HG02973 (cell line): Measurements from ENCODE around the gene SLC49A3.
"Not testable (repeated sequence)": the region's sequence is repeated elsewhere in the genome, so short reads cannot be mapped to it uniquely, and the experiment has no call there.

Experiments used
- ATAC-seq: cut with Tn5 transposase; IDR thresholded peaks from one replicate; pipeline ENCODE4 v1.9.1; 2021; ENCODE audit warnings: moderate library complexity; ENCODE audit not compliant: unreplicated experiment

Gene SLC49A3

DNA sequence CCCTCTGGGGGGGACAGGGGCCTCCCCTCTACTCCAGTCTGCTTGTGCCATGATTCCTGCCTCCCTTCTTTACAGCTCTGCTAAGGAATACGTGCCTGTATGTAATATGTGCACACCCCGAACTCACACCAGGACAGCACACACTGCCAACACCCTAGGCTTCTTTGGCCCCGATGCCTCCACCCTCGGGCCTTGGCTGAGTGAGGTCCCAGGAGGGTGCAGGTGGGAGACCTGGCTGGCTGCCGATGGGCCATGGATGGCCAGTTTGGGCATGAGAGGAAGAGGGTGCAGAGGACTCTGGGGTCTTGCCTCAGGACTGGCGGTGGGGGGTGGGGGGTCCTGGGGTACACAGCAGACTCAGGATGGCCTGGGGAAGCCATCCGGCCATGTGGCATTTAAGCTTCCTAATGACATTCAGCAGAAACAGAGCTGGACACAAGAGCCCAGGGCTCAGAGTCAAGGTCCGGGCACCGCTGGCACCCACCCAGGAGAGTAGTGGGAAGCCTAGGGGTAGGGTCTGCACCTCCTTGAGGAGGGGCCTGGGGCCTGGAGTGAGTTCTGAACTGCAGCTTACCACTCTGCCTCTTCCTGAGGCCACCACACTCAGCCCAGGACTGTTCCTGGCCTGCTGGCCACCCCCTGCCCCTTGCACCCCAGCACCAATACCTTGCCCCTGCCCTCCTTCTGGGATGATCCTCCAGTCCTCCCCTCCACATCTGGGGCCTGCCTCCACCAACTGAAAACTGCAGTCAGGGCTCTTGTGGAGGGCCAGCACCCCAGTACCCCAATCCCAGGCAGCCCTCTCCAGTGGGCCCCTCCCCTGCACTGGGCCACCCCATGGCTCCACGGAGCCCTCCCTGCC is 14.6 kb upstream of the SLC49A3 start:
- ATAC-seq: no peak

DNA sequence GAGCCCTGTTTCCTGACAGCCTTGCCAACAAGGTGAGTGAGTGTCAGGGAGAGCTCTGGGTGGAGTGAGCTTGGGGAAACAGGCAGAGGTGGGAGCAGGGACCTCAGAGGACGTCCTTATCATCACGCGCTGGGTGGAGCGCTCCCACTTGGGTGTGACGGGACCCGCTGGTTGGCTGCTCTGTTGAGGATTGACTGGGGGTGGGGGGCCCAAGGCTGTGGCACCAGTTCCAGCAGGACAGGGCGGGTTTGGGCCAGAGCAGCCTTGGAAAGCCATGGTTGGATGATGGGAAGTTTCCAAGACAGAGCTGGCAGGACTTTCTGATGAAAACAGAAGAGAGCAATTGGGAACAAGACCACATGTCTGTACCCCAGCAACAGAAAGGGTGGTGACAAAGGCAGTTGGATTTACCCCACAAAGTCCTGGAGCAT is 13.7 kb upstream of the SLC49A3 start:
- ATAC-seq: no peak

DNA sequence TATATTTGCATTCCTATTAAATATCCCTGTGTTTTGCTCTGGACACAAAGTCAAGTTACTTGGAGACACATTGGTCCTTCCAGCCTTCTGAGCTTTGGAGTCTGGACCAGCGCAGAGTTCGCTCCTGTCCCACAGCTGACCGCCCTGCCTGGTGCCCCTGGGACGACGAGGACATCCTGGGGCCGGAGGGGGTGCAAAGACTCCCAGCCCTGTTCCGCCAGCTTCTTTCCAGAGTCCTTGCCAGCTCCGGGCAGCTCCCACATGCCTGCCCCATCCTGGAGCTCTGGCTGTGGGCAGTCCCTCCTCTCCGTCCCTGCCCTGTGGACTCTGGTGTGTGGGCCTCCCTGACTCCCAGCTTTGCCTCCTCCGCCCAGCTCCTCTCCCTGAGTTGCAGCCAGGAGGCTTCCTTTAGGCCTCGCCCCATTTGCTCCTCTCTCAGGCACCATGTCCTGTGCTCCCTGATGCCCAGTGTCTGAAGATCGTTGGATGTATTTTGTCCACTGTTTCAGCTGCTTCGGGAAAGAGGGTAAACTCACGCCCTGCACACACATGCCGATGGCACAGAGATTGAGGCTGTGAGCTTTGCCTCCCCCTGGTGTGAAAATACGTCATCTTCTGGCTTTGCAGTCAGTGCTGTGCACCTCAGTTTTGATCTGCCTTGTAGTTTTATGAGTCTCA is 11.8 kb upstream of the SLC49A3 start:
- ATAC-seq: no peak

DNA sequence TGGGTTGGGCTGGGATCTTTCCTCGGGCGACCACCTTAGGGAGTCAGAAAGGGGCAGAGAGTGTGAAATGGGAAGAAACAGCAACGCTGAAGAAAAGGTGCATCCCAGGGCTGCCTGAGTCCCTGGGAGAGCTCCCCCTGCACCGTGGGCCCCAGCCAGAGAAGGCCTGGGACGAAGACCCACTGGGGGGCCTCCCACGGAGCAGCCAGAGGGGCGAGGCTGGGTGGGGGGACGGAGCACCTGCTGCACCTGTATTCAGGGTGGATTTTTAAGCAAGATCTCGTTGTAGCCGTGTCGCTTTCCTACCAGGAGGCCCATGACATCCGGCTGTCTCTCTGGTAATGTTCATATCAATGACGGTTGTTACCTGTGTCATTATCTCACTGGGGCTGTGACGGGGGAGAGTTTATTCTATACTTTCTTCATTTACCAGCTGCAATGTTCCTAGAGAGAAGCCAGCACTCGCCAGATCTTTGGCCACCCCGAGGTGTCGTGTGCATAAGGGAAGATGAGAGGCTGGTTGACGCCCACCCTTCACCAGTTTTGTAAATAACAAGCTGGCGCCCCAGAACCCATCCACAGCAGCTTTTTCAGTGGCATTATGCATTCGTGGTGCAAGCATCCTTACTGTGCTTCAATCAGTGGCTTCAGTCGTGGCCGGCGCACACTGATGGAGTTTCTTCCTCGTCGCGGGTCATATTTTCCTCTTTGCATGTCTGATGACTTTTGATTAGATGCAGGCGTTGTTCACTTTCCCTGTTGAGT is 11.0 kb upstream of the SLC49A3 start:
- no peak for ATAC-seq

DNA sequence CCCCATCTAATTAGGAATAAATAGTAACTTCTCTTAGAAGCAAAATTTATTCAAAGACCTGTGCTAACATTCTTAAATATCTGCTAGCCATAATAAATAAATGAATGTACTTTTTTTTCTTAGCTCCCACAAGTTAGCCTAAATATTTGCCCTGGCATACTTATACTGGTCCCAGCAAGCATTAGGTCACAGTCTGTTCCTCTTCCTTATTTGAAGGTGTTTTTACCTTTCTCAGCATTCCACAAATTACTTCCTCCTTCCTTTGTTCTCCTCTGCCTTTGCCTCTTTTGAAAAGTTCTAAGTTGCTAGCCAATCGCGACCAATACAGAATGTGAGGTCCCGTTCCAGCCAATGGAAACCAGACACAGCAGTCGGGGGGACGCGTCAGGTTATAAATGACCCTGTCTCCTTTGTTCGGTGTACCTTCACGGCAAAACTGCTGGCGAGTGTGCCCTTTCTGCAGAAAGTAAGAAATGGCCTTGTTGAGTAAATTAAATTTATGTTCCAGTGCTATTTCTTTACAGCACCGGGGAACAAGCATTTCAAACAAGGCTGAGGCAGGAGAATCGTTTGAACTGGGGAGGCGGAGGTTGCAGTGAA is 5.5 kb upstream of the SLC49A3 start:
- ATAC-seq: not testable (repeated sequence)

DNA sequence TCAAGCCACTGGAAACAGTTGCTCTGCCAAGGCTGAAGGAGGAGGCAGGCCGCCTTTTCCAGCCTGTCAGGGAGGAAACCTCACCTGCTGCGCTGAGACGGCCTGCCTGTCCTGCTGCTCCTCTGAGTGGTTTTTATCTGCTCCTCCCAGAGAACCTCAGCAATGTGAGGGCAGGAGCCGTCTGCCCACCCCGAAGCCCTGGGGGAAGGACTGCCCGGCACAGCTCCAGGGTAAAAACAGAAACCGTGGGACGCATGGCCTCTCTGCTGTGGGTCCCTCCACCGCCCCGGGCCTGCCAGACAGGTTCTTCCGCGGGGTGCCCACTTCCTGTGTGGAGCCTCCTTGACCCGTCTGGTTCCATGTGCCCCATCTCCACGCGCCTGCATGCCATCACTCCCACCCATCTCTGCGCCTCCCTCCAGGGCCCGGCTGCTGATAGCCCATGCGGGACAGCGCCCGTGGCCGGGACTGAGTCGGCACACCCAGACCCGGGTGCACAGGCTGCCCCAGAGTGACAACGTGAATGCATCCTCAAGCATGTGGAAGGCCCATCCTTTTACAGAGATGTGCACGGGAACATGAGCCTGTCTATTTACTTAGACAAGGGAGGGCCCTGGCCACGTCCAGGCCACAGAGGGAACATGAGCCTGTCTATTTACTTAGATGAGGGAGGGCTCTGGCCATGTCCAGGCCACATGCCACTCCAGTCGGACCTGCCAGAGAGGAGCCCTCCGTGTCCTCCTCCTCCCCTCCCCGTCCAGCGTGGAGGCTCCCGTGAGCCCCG is 4.0 kb upstream of the SLC49A3 start:
- ATAC-seq: no peak

DNA sequence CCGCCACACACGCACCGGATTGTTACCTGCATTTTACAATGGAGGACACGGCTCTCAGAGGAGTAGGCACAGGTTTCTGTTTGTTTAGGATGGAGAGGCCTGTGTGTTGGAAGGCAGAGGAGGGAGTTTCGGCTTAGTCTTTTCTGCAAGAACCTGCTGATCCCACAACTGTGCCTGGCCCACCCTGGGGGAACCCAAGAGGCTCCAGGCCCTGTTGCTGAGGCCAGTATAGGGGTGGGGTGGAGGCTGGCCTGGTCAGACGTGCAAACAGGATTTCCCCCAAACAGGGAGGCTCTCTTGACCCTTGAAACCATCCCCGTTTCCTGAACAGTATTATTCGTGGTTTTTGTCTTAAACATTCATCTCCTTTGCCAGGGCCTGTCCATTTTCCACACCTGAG is 772 bp upstream of the SLC49A3 start:
- no peak for ATAC-seq

DNA sequence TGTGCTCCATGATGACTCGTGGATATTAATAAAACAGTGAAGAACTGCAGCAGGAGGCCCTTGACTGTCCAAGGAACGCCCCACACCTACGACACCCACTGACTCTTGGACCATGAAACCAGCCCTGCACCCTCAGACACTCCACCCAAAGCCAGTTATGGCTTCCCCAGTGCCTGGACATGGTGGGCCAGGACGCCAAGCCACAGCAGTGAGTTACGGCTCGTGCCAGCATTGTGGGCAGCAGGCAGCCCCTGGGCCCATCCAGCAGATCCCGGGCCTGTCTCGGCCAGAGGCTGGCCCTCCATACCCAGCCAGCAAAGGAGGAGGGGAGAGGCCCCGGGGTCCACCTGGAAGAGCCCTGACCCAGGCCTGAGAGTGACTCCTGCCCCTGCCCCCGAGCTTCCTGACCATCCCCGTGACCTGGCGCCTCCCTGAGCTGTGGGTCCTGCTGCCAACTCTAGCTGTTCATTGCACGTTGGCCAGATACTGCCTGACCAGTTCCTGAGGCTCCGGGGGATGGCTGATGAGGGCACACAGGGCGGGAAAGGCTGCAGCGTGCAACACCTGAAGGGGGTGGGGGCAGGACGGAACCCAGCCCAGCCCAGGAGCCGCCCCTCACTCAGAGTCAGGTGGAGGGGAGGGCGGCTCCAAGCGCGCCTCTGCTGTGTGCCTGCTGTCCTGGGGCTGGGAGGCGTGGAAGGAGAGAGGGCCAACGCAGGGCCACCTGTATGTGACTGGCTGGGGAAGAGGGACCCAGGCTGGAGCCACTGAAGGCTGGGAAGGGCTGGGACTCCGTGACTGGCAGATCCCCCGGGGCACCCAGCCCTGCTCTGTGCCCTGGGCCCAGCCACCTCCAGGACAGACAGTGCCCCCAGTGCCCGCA is 739 bp downstream of the SLC49A3 start:
- no peak for ATAC-seq

DNA sequence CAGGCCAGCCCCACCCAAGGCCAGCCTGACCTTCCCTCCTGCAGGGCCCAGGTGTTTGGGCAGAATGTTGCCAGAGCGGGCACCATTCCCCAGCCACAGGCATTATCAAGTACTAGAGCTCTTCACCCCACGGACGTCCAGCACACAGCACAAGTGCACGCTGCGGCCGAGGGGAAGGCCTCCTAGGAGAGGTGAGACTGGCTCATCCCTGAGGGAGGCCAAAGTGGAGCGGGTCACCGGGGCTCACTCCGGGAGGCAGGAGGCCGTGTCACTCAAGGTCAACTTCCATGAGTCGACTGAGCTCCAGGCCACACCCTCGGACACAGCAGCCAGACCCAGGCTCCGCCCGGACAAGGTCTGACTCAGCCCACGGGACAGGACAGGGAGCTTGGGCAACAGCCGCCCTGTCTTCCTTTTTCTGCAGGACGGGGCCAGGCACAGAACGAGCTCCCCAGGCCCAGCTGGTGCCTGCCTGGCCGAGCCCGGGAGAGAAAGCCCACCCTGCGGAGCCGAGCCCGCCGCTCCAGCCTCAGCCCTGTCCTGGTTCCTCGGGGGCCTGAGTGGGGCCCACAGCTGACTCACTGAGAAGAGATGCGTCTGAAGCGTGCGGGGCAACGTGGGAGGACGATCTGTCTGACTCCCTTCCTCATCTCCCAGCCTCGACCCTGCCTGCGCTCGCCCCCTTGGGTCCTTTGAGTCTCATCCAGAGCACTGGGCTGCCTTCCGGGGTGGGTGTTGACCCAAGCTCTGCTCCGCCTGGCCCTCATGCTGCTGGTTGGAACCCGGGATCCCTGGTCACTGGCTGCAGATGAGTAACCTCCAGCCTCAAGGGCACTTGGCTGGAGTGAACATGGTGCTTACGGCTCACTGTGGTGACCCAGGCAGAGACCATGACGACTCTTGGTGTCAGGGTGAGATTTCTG is 1.6 kb downstream of the SLC49A3 start:
- no peak for ATAC-seq

DNA sequence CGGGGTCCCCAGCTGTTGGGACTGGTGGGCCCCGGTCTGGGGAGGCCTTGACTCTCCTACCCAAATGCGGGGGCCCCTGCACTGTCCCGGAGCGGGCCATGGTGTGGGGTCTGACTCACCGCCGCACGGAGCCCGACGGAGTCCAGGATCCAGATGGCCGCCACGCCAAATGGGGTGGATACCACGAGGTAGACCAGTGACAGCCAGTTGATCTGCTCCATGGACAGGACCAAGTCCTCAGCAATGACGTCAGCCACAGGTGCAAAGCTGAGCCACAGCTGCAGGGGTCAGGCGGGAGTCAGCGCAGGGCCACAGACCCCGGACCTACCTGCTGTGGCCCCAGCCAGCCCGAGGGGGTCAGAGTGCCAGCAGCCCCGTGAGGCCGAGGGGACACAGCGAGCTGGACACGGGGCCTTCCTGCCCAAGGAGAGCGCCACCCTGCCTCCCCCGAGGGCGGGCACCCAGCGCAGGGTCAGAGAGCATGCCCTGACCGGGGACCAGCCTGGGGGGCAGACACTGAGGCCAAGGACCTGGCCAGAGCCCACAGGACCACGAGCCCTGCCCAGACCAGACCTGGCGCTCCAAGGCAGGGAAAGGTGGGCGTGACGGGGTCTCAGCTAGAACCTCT is 2.4 kb downstream of the SLC49A3 start:
- no peak for ATAC-seq

DNA sequence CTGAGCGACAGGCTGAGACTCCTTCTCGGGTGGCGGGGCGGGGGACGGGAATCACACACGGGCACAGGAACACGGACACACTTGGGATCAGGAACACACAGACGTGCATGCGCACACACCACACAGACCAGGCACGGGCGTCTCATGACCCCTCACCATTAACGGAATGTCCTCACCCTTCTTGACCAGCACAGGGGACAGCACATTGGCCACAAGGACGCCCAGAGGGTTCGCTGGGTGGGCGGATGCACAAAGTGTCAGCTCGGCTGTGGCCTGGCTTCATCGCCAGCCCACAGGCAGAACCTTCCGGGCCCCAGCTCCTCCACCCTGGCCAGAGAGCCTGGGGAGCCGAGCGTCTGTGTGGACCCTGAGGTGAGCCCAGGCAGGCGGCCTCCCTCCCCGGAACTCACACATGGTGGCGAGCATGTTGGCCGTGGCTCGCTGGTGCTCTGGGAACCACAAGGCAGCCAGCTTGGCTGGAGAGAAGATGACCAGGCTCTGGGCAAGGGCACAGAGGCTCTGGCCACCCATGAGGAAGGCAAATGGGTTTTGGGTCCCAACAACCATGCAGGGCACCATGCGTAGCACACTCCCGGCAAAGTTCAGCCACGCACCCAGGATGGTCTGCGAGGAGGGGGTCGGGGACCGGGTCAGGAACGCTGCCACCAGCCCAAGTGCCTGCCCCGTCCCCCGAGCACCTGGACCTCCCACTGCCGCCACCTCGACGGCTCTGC is 3.1 kb downstream of the SLC49A3 start:
- no peak for ATAC-seq

DNA sequence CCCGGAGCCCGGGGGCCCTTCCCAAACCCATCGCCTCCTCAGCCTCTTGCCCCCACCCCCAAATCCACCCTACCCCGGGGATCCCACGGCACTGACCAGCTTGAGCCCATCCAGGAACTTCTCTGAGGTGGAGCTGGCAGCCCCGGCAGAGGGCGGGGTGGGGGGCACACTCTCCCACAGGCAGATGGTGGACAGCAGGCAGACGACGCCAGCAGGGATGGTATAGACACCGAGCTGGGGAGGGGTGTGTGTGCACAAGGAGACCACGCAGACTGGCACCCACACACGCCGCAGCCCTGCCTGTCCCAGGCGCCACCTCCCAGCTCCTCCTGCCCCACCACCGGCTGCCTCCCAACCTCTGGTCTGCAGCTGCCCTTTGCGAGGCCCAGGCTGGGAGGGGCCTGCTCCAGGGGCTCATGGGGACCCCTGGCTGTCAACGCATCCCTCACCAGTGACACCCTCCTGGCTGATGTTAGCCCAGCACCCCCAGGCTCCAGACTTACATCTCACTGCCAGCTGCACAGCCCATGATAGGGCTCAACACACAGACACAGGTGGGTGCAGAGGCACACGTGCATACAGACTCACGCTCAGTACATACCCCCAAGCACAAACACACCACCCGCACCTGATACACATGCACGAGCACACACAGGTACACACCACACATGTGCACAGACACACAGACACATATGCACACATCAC is 4.2 kb downstream of the SLC49A3 start:
- ATAC-seq: no peak

DNA sequence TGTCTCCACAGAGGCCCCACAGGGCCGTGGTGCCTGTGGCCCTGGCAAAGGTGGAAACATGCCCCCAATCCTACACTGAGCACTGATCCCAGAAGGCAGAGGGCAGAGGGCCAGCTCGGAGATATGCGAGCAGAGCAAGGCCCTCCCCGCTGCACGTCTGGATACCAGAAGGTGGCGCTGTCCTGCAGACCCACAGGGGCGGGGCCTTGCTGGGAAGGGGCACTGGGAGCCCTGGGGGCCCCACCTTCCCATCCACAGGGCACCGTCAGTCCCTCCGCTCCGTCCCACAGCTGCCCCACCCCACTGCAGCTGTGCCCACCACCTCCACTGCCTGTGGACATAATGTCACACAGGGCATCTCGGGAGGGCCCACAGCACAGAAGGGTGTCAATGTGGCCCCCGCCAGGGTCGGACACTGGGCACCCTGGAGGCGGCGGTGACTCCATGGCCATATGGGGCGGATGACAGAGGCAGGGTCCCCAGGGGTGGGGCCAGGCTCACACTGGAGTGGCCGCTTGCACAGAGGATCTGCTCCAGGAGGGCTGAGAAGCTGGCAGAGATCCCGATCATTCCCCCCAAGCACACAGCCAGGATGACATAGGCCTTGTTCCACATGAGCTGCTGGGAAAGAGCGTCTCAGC is 4.8 kb downstream of the SLC49A3 start:
- no peak for ATAC-seq

DNA sequence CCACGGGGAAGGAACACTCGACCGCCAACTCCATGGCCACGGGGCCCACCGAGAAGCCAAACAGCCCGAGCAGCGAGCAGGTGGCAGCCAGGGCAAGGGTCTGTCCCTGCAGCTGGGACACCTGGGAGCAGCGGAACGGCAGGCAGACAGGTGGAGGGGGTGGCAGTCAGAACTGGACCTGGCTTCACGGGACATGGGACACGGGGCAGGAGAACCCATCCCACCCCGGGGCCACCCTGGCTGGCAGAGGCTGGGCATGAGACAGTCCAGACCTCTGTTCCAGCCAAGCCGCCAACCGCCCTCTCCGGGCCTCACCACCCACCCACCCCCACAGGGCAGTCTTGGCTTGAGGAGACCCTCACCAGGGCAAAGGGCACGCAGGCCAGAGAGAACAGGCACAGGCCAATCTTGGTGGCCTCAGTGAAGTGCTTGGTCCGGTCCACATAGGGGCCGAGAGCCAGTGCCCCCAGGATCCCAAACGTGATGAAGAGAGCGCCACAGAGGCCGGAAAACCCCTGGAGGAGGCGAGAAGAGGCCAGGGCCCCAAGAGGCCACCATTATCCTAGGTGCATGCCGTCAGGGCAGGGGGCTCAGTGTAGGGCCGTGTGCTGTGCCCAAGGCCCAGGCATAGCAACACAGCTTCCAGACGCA is 5.6 kb downstream of the SLC49A3 start:
- ATAC-seq: no peak

DNA sequence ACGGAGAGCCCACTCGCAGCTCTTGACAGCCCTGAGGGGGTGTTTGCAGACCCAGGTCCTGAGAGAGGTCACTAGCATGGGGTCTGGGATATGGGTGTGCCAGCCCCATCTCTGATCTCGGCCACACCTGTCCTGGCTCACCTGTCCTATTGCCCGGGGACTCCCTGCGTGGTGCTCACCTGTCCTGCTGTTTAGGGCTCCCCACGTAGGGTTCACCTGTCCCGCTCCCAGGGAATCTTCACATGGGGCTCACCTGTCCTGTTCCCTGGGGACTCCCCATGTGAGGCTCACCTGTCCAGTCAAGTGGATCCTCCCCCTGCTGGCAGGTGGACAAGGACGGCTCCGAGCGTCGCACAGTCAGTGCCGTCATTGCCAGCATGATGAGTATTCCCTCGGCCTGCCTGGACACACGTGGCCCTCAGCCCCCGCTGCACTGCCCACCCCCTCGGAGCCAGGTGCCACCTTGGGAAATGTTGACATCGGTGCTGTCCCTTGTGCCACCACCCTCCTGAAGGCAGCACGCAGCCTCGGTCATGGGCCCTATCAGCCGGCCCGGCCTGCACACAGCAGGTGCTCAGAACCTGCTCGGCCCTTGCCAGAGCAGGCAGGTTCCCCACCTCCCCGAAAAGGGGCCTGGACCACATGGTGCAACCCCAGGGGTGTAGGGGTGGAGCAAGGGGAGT is 6.3 kb downstream of the SLC49A3 start:
- no peak for ATAC-seq
